OCI-LY7 (cell line): ENCODE results near the gene BRD7. TPM values are rescaled to one million over a fixed set of nuclear protein-coding genes. Genes with fewer than 3 reads are reported as not detected.

ENCODE experiments used
- BruUV-seq: library from RNA; stranded (reverse); fragments of 400-500 nt; replicated peaks from 2 replicates; lab custom pipeline; 2021; lab: Mats Ljungman, UMichigan
- CTCF ChIA-PET: fragments of 300-600 bp; sonication (Branson Sonifier 250); formaldehyde crosslinking; loops from one replicate; lab custom pipeline; 2022; ENCODE audit warnings: antibody characterized with exemption; ENCODE audit not compliant: unreplicated experiment; lab: Charles Lee
- POLR2A ChIA-PET: fragments of 300-600 bp; sonication (Branson Sonifier 250); formaldehyde crosslinking; loops from one replicate; lab custom pipeline; 2022; ENCODE audit warnings: antibody characterized with exemption; lab: Charles Lee
- DNase-seq: peaks from one replicate; pipeline ENCODE4 v3.0.0-alpha.2; 2015; ENCODE audit warnings: low spot score
- H2AFZ ChIP-seq: fragments of 200-600 bp; sonication (generic), shearing (Covaris generic); 2 replicates; pipeline ENCODE4 v1.6.1; 2014; ENCODE audit warnings: mild to moderate bottlenecking, antibody characterized with exemption, low read length, moderate library complexity
- H3K27ac ChIP-seq: fragments of 200-600 bp; sonication (generic); 2 replicates; pipeline ENCODE4 v1.5.1; 2014; ENCODE audit warnings: mixed run types, low read depth, mild to moderate bottlenecking, moderate library complexity, low read length, inconsistent platforms; ENCODE audit not compliant: poor library complexity, severe bottlenecking
- H3K36me3 ChIP-seq: fragments of 200-600 bp; sonication (generic); 2 replicates; pipeline ENCODE4 v1.6.1; 2014; ENCODE audit warnings: mild to moderate bottlenecking, antibody characterized with exemption, low read length, moderate library complexity, mixed read lengths; ENCODE audit not compliant: insufficient read depth
- H3K4me1 ChIP-seq: fragments of 200-600 bp; sonication (generic); 2 replicates; pipeline ENCODE4 v1.5.1; 2014; ENCODE audit warnings: mild to moderate bottlenecking, low read length; ENCODE audit not compliant: insufficient read depth, poor library complexity, severe bottlenecking
- H3K4me2 ChIP-seq: fragments of 200-600 bp; sonication (generic); 2 replicates; pipeline ENCODE4 v1.6.1; 2014; ENCODE audit warnings: mild to moderate bottlenecking, low read length
- H3K4me3 ChIP-seq: fragments of 200-600 bp; sonication (generic); 2 replicates; pipeline ENCODE4 v1.5.1; 2014; ENCODE audit warnings: mild to moderate bottlenecking, low read depth, low read length; ENCODE audit not compliant: poor library complexity, severe bottlenecking
- H3K79me2 ChIP-seq: fragments of 200-600 bp; sonication (generic); 2 replicates; pipeline ENCODE4 v1.6.1; 2016; ENCODE audit warnings: low read depth, mild to moderate bottlenecking, low read length, moderate library complexity, mixed read lengths; ENCODE audit not compliant: insufficient read depth
- H3K9me2 ChIP-seq: fragments of 200-600 bp; sonication (generic); 2 replicates; pipeline ENCODE4 v1.6.1; 2016; ENCODE audit warnings: mild to moderate bottlenecking, low read length, mixed read lengths; ENCODE audit not compliant: insufficient read depth
- H3K9me3 ChIP-seq: fragments of 200-600 bp; sonication (generic); 2 replicates; pipeline ENCODE4 v1.6.1; 2014; ENCODE audit warnings: mild to moderate bottlenecking, mixed run types, low read length, mixed read lengths
- H4K20me1 ChIP-seq: fragments of 200-600 bp; sonication (generic); 2 replicates; pipeline ENCODE4 v1.6.1; 2014; ENCODE audit warnings: mild to moderate bottlenecking, antibody characterized with exemption, low read length, moderate library complexity, mixed read lengths; ENCODE audit not compliant: insufficient read depth
- CTCF ChIP-seq: fragments of 200-600 bp; sonication (generic); conservative IDR thresholded peaks from 2 replicates; pipeline ENCODE4 v1.5.1; 2014; ENCODE audit warnings: mild to moderate bottlenecking, antibody characterized with exemption, low read length, moderate library complexity, mixed read lengths
- EZH2phosphoT487 ChIP-seq: fragments of 200-600 bp; sonication (generic); IDR thresholded peaks from 2 replicates; pipeline ENCODE4 v1.6.1; 2018; ENCODE audit warnings: low read depth, borderline replicate concordance, mild to moderate bottlenecking, mixed run types, antibody characterized with exemption, low read length, moderate library complexity, mixed read lengths
- intact Hi-C: fragments of 100-400 bp; cut with micrococcal nuclease; formaldehyde crosslinking; loops from one replicate; pipeline ENCODE4 v1.10.0; 2022; ENCODE audit not compliant: unreplicated experiment
- total RNA-seq, 2 experiments: library from RNA; depleted of rRNA in 1 of 2; stranded (reverse); fragments of >200 nt in 1 of 2; shearing (Covaris generic) in 1 of 2; gene quantifications; 2 replicates each; pipeline ENCODE4 v1.2.3, GENCODE V29; 2014 to 2022

BRD7 gene
- total RNA-seq, 2 experiments from 2014 or later: 78.5 to 105 TPM

DNA sequence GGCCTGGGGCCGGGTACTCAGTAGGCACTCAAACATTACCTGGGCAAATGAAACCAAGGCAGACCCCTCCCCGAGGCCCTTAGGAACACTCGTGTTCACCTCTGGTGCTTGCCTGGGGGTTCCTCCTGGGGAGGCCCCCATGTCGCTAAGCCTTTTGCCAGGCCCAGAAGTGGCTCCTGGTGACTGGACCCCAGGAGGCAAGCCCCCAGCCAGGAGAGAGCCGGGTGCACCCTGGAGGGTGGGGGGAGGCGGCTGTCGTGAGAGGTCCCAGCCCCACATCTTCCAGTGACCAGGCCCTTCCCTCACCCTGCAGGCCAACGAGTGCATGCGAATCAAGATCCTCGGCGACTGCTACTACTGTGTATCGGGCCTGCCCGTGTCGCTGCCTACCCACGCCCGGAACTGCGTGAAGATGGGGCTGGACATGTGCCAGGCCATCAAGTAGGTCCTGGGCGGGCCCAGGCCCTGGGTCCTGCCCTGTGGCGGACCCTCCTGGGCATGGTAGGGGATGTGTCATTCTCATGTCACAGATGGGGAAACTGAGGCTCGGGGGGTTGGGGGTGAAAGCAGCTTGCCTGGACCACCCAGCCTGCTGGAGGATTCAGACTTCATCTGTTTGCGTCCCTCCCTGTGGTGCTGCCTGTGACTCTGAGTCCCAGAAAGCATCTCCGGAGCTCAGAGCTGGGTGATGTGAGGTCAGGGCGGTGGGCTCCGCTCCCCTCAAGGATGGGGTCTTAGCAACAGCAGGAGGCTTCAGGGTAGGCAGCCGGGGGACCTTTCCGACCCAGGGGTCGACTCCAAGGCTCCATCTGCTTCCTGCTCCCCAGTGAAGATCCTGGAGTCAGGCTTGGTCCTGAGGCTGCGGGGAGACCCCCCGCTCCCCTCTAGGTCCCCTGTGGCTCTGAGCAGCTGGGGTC is 69.9 kb downstream of the BRD7 start:
- H2AFZ ChIP-seq: no peak overlapping the region
- no peaks in the 10 kb centered on the region for H3K9me2 ChIP-seq
- H3K9me3 ChIP-seq: no peaks in the 10 kb centered on the region
- H3K4me3 ChIP-seq: no peak overlapping the region
- no peaks in the 10 kb centered on the region for H3K4me1 ChIP-seq
- no peak for TF ChIP-seq CTCF
- no peak for TF ChIP-seq EZH2phosphoT487
- peaks cover 44% of the 10 kb centered on the region for H3K36me3 ChIP-seq
- CTCF ChIA-PET: no interaction called here
- H3K79me2 ChIP-seq: no peaks in the 10 kb centered on the region
- BruUV-seq: no TSS peak
- POLR2A ChIA-PET: no interaction called here
- no peaks in the 10 kb centered on the region for H4K20me1 ChIP-seq
- H3K4me2 ChIP-seq: no peak overlapping the region
- DNase-seq: no peak
- H3K27ac ChIP-seq: no peak overlapping the region
- intact Hi-C loops: no loop called here

DNA sequence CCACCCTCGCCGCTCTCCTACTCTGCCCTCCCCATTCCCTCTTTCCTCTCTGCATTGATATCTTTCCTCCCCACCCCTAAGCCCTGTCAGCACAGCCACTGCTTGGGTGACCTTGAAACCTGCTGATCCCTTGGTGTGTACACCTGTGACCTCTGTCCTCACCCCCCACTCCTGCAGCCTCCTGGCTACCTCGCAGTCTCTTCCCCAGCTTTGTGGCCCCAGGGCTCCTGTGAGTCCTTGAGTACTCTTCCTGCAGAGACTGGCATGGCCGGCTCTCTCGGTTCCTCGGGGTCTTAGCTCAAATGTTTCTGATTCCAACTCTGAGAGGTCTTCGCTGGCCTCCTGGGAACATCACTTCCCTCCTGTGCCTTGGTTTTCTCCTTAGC is 70.7 kb downstream of the BRD7 start:
- TF ChIP-seq CTCF: no peak
- TF ChIP-seq EZH2phosphoT487: no peak
- intact Hi-C loops: no loop called here
- no peaks in the 10 kb centered on the region for H3K9me3 ChIP-seq
- H3K79me2 ChIP-seq: no peaks in the 10 kb centered on the region
- peaks cover 52% of the 10 kb centered on the region for H3K36me3 ChIP-seq
- no peak overlapping the region for H3K27ac ChIP-seq
- ChIA-PET CTCF (no interaction called here), POLR2A (no interaction called here)
- no peak overlapping the region for H3K4me2 ChIP-seq
- no TSS peak for BruUV-seq
- no peak for DNase-seq
- H3K9me2 ChIP-seq: no peaks in the 10 kb centered on the region
- H4K20me1 ChIP-seq: no peaks in the 10 kb centered on the region
- no peaks in the 10 kb centered on the region for H3K4me1 ChIP-seq
- H2AFZ ChIP-seq: no peak overlapping the region
- no peak overlapping the region for H3K4me3 ChIP-seq
